ENCODE data around the gene MPPED2.

GRCh38 chr11:30543066-30543465 is 43.1 kb downstream of the MPPED2 start:
- TF ChIP-seq EP300 (IDR thresholded peaks at IDR 0.05), result no peak
- TF ChIP-seq CTCF (IDR thresholded peaks at IDR 0.05), result no peak
- TF ChIP-seq POLR2AphosphoS5 (IDR thresholded peaks at IDR 0.05), result no peak
- TF ChIP-seq POLR2A (IDR thresholded peaks at IDR 0.05; ENCODE audit: low read depth), result no peak

Data from esophagus muscularis mucosa (tissue), 4 donors.